Measurements from ENCODE around the gene PPARG. TPM values are rescaled to one million over a fixed set of nuclear protein-coding genes. Genes with fewer than 3 reads are reported as not detected.

The PPARG gene
- total RNA-seq, 4 donors from 2014 or later, result 26.4 to 46.4 (median 37.4) TPM

DNA sequence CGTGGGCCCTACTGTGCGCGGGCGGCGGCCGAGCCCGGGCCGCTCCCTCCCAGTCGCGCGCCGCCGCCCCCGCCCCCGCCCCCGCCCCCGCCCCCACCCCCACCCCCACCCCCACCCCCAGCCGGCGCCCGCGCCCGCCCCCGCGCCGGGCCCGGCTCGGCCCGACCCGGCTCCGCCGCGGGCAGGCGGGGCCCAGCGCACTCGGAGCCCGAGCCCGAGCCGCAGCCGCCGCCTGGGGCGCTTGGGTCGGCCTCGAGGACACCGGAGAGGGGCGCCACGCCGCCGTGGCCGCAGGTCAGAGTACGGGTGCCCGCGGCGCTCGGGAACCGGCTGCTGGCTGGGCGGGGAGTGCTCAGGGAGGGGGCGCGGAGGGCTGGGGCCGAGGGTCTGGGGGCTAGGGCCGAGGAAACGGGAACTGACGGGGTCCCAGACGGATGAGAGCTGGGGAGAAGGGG lies 1.1 kb upstream of the PPARG start:
- peak in 1 of 2 donors; percentile 32 for TF ChIP-seq POLR2A (IDR thresholded peaks at IDR 0.05)
- TF ChIP-seq, protein P1, sequence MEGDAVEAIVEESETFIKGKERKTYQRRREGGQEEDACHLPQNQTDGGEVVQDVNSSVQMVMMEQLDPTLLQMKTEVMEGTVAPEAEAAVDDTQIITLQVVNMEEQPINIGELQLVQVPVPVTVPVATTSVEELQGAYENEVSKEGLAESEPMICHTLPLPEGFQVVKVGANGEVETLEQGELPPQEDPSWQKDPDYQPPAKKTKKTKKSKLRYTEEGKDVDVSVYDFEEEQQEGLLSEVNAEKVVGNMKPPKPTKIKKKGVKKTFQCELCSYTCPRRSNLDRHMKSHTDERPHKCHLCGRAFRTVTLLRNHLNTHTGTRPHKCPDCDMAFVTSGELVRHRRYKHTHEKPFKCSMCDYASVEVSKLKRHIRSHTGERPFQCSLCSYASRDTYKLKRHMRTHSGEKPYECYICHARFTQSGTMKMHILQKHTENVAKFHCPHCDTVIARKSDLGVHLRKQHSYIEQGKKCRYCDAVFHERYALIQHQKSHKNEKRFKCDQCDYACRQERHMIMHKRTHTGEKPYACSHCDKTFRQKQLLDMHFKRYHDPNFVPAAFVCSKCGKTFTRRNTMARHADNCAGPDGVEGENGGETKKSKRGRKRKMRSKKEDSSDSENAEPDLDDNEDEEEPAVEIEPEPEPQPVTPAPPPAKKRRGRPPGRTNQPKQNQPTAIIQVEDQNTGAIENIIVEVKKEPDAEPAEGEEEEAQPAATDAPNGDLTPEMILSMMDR (IDR thresholded peaks at IDR 0.05), result peak in 1 of 6 experiments; percentile 4
- Histone ChIP-seq H3K9me3 (no peaks in the 10 kb centered on the region), H3K4me1 (peaks cover 0 to 5% (median 0%) of the 10 kb centered on the region in 4 donors), H3K27ac (peak overlapping the region; percentile 58 to 93 (median 85)), H3K4me3 (peak overlapping the region; percentile 42 to 87 (median 58)), H3K36me3 (no peaks in the 10 kb centered on the region), H3K27me3 (no peaks in the 10 kb centered on the region)
- peak in 2 of 3 donors; percentile 64 to 85 for DNase-seq

DNA sequence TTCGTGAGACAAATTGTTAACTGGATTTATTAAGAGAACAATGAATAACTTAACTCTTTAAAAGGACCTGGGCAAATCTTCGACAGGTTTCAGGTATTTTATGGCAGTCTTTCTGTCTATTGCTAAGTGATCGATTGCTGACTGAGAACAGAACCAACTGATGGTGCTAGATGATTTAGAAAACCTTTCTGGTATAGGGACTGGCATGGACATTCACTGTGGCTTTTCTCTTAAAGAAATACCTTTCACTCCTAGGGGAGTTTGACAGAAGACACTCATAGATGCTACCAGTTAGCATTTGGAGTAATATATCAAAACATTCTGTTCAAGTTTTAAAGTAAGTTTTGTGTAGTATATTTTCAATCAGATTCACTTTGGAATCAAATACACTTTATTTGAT lies 654 bp downstream of the PPARG start:
- no peak for TF ChIP-seq POLR2A (IDR thresholded peaks at IDR 0.05)
- TF ChIP-seq, protein P1 (IDR thresholded peaks at IDR 0.05), result no peak
- H3K36me3 ChIP-seq, result no peaks in the 10 kb centered on the region
- H3K27ac ChIP-seq, result no peak overlapping the region
- H3K4me3 ChIP-seq, result peak overlapping the region in 2 of 4 donors; percentile 64 to 87
- no peak for DNase-seq
- H3K27me3 ChIP-seq, result no peaks in the 10 kb centered on the region
- H3K4me1 ChIP-seq, result peaks cover 0 to 5% (median 0%) of the 10 kb centered on the region in 4 donors
- no peaks in the 10 kb centered on the region for H3K9me3 ChIP-seq

DNA sequence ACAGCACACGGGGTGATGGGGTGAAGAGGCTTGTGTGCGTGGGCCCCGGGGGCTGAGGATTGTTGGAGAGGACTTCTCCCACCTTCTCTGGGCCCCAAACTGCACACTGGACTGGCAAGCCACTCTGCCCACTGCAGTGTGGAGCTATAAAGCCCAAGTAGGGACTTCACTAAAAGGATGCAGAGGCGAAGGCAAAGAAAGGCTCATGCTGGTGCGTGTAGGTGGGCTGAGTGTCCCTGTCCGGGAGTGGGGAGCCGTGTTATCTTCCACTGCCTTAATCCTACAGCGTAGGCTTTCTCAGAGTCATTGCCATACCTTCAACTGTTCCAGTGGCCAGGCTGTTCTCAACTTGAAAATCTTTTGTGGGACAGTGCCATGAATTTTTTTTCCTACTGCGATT lies 3.9 kb downstream of the PPARG start:
- Histone ChIP-seq H3K4me1 (peaks cover 0 to 5% (median 0%) of the 10 kb centered on the region in 4 donors), H3K36me3 (no peaks in the 10 kb centered on the region), H3K4me3 (no peak overlapping the region), H3K27ac (no peak overlapping the region), H3K27me3 (no peaks in the 10 kb centered on the region), H3K9me3 (no peaks in the 10 kb centered on the region)
- no peak for TF ChIP-seq POLR2A (IDR thresholded peaks at IDR 0.05)
- TF ChIP-seq, protein P1 (IDR thresholded peaks at IDR 0.05), result no peak
- no peak for DNase-seq

DNA sequence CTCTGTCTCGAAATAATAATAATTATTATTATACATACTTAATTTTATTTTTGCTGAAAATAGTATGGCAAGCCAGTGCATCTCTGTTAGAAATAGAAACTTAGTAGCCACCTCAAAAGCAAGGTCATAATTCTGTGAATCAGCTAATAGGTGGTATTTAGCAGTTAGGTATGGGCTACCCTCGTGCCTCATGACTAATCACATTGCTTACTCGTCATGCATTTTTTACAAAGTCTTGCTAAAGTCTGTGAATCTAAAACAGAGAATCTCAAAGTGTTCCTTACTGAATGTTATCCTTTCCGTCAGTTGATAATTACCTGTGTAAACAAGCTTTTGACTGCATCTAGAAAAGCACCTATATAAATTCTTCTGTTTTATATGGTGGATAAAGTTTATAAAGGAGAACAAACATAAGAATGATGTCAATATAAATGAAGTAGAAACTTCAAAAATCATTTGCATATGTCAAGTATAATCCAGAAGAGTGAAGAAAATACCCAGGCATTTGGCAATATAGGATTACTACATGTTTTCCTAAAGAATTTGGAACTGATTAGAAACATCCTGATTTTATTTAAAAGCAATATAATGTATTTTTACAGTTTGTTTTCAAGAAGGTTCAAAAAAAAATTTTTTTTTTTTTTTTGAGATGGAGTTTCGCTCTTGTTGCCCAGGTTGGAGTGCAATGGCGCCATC lies 6.2 kb downstream of the PPARG start:
- DNase-seq, result no peak
- Histone ChIP-seq H3K36me3 (no peaks in the 10 kb centered on the region), H3K4me1 (peaks cover 0 to 4% (median 0%) of the 10 kb centered on the region in 4 donors), H3K27ac (no peak overlapping the region), H3K9me3 (no peaks in the 10 kb centered on the region), H3K27me3 (no peaks in the 10 kb centered on the region), H3K4me3 (no peak overlapping the region)
- TF ChIP-seq, protein P1 (IDR thresholded peaks at IDR 0.05), result no peak
- TF ChIP-seq POLR2A (IDR thresholded peaks at IDR 0.05), result no peak

DNA sequence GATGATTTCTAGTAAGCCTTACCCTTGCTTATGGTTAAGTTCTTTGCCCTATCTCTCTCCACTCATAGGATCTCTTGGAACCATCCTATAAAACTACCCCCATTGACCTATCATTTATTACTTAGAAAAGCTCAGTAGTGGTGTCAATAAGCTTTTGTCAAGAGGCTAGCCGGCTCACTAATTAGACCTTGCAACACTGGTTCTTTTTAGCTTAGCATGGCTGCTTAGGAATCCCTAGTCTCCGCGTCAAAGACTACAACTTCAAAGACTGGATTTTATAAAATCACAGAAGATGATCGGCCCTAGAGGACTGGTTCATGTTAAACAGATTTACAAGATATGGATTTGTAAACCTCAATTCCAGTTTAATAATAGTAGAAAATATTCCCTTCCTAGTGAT lies 7.6 kb downstream of the PPARG start:
- no peaks in the 10 kb centered on the region for H3K9me3 ChIP-seq
- peaks cover 0 to 10% (median 2%) of the 10 kb centered on the region in 4 donors for H3K4me1 ChIP-seq
- H3K27me3 ChIP-seq, result no peaks in the 10 kb centered on the region
- H3K27ac ChIP-seq, result no peak overlapping the region
- no peak for TF ChIP-seq POLR2A (IDR thresholded peaks at IDR 0.05)
- TF ChIP-seq, protein P1 (IDR thresholded peaks at IDR 0.05), result no peak
- no peak overlapping the region for H3K4me3 ChIP-seq
- DNase-seq, result no peak
- H3K36me3 ChIP-seq, result no peaks in the 10 kb centered on the region

Measured in Peyer's patch (tissue), 4 donors.